GM18505 (cell line): ENCODE data around the gene WDR1.

ENCODE experiments used
- ATAC-seq: cut with Tn5 transposase; IDR thresholded peaks from one replicate; pipeline ENCODE4 v1.9.1; 2021; ENCODE audit not compliant: unreplicated experiment
- POLR2A ChIP-seq: IDR thresholded peaks from 4 replicates; pipeline ENCODE4 v1.6.1; 2011; ENCODE audit warnings: borderline replicate concordance; ENCODE audit not compliant: insufficient read depth, insufficient read length; ENCODE audit errors: extremely low read depth

Gene WDR1

GRCh38 chr4:10085386-10085785, 31.2 kb downstream of the WDR1 start:
- no peak for ATAC-seq
- TF ChIP-seq POLR2A = no peak

GRCh38 chr4:10084651-10085358, 31.8 kb downstream of the WDR1 start:
- ATAC-seq = no peak
- TF ChIP-seq POLR2A = peak; percentile 15

- no peak for ATAC-seq
- TF ChIP-seq POLR2A = no peak
These were observed 32.5 kb downstream of the WDR1 start for GRCh38 chr4:10083861-10084641.

DNA sequence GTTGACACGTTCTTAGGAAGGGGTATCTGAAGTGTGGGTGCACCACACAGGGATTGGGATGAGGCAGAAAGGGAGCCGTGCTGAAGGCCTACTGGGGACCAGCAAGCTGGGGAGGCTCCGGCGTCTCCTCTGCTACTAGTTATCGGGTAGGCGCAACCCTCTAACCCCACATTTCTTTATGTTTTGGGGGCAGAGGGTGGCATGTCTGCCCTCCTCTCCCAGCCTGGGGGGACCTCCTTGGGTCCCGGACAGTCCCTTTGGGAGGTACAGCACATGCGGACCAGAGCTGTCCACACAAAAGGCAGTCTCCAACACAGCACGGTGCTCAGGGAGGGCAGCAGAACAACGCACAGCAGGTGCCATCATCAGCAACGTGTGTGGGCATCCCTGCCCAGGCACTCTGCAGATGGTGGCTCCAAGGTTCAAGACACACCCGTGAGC, 33.2 kb downstream of the WDR1 start:
- ATAC-seq = no peak
- no peak for TF ChIP-seq POLR2A

DNA sequence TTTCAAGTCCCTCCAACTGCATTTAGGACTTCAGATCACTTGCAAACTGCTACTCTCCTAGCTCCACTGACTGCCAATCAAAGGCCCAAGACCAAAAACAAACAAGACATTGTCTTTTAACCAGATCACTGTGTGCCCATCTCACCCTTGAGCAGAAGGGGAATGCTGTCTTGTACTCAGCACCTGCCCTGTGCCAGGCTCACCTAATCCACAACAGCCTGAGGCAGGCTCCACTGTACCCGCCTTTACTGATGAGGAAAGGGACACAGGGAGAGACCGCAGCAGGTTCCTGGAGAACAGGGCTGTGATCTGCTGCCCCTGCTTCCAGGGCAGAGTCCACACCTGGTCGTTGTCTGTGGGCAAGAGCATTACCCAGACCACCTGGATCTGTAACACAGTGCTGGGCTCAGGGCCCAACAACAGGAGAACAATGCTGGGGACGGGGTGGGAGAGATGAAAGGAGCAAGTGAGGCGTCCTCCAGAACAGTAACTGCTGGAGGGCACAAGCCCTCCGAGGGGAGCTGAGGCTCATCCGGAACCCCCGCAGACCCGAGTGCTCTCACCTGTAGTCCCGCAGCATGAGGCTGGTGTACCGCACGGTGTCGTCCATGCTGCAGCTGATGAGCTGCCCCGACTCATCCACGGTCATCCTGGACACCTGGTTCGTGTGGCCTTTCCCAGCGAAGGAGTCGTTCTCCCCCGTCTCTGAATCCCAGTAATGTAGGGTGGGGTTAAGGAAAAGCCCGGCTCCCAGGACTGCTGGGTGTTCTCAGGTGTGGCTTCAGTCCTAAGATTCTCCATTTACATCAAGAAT, 33.9 kb downstream of the WDR1 start:
- ATAC-seq = no peak
- no peak for TF ChIP-seq POLR2A

GRCh38 chr4:10082047-10082446, 34.6 kb downstream of the WDR1 start:
- ATAC-seq = no peak
- peak; percentile 34 for TF ChIP-seq POLR2A

DNA sequence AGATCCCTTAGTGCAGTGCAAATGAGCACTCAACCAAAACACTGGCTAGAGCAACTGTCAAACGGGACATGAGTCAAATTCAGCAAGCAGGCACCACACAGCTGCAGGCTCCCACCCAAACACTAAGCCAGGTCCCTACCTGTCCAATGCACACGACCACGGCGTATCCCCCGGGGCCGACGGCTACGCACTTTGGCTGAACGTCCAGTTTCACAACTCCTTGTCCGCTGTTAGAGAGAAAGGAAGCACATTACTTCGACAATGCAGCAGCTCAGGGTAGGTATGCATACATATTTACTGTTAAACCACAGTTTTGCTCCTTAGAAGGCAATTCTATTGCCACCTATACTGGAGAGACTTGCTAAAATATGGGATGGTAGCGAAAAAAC, 35.4 kb downstream of the WDR1 start:
- TF ChIP-seq POLR2A = no peak
- no peak for ATAC-seq

- no peak for ATAC-seq
- no peak for TF ChIP-seq POLR2A
These were observed 35.9 kb downstream of the WDR1 start for GRCh38 chr4:10080589-10081217.

- no peak for TF ChIP-seq POLR2A
- ATAC-seq = no peak
These were observed 36.5 kb downstream of the WDR1 start for GRCh38 chr4:10079912-10080588.

- no peak for ATAC-seq
- no peak for TF ChIP-seq POLR2A
These were observed 37.3 kb downstream of the WDR1 start for GRCh38 chr4:10079256-10079655.

DNA sequence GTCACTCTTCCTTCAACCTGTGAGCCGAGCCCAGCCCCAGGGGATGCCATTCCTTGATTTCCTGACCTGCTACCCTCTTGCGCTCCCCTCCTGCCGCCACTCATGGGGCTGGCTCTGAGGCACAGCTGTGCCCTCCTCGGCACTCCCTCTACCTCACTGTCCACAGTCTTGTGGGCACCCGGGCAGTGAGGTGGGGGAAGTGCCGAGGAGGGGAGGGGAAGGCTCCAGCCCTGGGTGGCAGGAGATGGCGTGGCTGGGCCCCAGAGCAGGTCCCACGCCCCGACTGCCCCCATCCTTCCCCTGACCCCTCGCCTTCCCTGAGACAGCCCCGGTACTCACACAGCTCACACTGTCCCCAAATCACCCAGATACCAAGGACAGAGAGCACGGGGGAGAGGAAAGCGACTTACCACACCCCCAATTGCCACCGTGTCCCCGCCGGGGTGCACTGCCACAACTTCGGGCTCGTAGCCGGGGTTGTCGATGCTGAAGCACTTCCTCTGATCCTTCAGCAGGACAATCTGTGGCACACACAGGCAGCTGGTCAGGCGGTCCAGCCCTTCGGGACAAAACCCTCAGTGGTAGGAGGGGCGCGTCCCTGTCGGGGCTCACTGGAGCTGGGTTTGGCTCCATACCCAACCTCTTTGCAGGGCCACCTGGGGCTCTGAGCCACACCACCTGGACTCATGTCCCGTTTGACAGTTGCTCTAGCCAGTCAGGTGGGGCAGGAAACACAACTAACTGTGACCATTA, 37.9 kb downstream of the WDR1 start:
- ATAC-seq = no peak
- TF ChIP-seq POLR2A = no peak

- no peak for TF ChIP-seq POLR2A
- no peak for ATAC-seq
These were observed 38.9 kb downstream of the WDR1 start for GRCh38 chr4:10077483-10078335.

DNA sequence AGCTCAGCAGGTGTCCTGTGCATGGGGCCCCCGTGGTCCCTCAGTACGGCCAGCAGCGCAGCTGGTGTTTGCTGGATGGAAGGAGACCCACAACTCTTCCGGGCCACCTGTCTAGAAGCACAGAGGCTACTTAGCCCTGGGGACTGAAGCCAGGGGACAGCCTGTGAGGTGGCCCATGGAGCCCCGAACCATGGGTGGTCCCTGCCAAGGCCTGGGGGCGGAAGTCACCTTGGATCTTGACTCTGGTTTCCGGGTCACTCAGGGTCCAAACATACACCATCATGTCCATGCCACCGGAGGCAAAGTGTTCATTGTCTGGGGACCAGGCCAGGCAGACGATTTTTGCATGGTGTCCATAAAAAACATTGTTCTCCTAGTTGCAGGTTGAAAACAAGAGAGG, 39.5 kb downstream of the WDR1 start:
- no peak for ATAC-seq

More for the DNA sequence above, 39.5 kb downstream of the WDR1 start:
- no peak for TF ChIP-seq POLR2A
